Measurements from ENCODE around the gene PCDHGA6. TPM values are rescaled to one million over a fixed set of nuclear protein-coding genes. Genes with fewer than 3 reads are reported as not detected.
"Not testable (repeated sequence)": the region's sequence is repeated elsewhere in the genome, so short reads cannot be mapped to it uniquely, and the experiment has no call there.

Gene PCDHGA6
- total RNA-seq, 4 donors from 2014 or later: 3.1 to 6.2 (median 3.4) TPM

DNA sequence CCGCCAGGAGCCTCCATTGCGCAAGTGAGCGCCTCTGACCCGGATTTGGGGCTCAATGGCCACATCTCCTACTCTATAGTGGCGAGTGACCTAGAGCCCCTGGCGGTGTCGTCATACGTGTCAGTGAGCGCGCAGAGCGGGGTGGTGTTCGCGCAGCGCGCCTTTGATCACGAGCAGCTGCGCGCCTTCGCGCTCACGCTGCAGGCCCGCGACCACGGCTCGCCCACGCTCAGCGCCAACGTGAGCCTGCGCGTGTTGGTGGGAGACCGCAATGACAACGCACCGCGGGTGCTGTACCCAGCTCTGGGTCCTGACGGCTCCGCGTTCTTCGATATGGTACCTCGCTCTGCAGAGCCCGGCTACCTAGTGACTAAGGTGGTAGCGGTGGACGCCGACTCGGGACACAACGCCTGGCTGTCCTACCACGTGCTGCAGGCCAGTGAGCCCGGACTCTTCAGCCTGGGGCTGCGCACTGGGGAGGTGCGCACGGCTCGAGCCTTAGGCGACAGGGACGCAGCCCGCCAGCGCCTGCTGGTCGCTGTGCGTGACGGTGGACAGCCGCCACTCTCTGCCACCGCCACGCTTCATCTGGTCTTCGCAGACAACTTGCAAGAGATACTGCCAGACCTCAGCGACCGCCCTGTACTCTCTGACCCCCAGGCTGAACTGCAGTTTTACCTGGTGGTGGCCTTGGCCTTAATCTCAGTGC lies 36.1 kb downstream of the PCDHGA6 start:
- TF ChIP-seq, protein P1, sequence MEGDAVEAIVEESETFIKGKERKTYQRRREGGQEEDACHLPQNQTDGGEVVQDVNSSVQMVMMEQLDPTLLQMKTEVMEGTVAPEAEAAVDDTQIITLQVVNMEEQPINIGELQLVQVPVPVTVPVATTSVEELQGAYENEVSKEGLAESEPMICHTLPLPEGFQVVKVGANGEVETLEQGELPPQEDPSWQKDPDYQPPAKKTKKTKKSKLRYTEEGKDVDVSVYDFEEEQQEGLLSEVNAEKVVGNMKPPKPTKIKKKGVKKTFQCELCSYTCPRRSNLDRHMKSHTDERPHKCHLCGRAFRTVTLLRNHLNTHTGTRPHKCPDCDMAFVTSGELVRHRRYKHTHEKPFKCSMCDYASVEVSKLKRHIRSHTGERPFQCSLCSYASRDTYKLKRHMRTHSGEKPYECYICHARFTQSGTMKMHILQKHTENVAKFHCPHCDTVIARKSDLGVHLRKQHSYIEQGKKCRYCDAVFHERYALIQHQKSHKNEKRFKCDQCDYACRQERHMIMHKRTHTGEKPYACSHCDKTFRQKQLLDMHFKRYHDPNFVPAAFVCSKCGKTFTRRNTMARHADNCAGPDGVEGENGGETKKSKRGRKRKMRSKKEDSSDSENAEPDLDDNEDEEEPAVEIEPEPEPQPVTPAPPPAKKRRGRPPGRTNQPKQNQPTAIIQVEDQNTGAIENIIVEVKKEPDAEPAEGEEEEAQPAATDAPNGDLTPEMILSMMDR (IDR thresholded peaks at IDR 0.05; ENCODE audit: low read depth): no peak

GRCh38 chr5:141411575-141411974 lies 37.9 kb downstream of the PCDHGA6 start:
- TF ChIP-seq, protein P1 (IDR thresholded peaks at IDR 0.05; ENCODE audit: low read depth): no peak

DNA sequence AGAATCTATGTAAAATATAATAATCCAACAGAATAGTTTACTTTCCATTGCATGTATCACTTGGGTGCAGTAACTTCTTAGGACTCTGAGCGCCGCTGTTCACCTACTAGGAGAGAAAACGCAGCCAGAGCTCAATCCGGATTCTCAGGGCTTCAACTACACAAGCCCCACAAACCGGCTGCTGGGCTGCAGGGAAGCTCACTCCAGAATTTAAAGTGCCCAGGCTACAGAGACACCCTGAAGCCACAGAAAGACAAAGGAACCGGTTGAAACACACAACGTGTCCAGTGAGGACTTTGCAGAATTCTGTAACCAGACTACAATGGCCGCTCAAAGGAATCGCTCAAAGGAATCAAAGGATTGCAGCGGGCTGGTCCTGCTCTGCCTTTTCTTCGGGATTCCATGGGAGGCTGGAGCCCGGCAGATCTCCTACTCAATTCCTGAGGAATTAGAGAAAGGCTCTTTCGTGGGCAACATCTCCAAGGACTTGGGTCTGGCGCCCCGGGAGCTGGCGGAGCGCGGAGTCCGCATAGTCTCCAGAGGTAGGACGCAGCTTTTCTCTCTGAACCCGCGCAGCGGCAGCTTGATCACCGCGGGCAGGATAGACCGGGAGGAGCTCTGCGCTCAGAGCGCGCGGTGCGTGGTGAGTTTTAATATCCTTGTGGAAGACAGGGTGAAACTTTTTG lies 39.3 kb downstream of the PCDHGA6 start, which contains the start of gene PCDHGA10:
PCDHGA10 (plus strand) TSS at position 134 of the 686 bp plus-strand sequence; CDS start at position 323, 189 bp downstream.
- TF ChIP-seq, protein P1 (IDR thresholded peaks at IDR 0.05; ENCODE audit: low read depth): no peak

GRCh38 chr5:141413540-141414069 lies 39.9 kb downstream of the PCDHGA6 start:
- TF ChIP-seq, protein P1 (IDR thresholded peaks at IDR 0.05; ENCODE audit: low read depth): no peak

- TF ChIP-seq, protein P1 (IDR thresholded peaks at IDR 0.05; ENCODE audit: low read depth): not testable (repeated sequence)
Measured at GRCh38 chr5:141417494-141418172, 43.9 kb downstream of the PCDHGA6 start, which contains the start of gene PCDHGB7. Gene PCDHGB7, plus strand, starts transcription at chr5:141417677. Its CDS starts 183 bp downstream, at chr5:141417860.

DNA sequence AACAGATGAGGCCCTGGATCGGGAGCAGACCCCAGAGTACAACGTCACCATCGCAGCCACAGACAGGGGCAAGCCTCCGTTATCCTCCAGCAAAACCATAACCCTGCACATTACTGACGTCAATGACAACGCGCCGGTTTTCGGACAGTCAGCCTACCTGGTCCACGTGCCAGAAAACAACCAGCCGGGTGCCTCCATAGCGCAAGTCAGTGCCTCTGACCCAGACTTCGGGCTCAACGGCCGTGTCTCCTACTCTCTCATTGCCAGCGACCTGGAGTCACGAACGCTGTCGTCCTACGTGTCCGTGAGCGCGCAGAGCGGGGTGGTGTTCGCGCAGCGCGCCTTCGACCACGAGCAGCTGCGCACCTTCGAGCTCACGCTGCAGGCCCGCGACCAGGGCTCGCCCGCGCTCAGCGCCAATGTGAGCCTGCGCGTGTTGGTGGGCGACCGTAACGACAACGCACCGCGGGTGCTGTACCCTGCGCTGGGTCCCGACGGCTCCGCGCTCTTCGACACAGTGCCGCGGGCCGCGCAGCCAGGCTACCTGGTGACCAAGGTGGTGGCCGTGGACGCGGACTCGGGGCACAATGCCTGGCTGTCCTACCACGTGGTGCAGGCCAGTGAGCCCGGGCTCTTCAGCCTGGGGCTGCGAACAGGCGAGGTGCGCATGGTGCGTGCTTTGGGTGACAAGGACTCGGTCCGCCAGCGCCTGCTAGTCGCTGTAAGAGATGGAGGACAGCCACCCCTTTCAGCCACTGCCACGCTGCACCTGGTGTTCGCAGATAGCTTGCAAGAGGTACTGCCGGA lies 45.6 kb downstream of the PCDHGA6 start:
- TF ChIP-seq, protein P1 (IDR thresholded peaks at IDR 0.05; ENCODE audit: low read depth): no peak
